HG03521 (cell line): Measurements from ENCODE around the gene FAM114A1.

ENCODE experiments used
- ATAC-seq: cut with Tn5 transposase; IDR thresholded peaks from one replicate; pipeline ENCODE4 v1.9.1; 2021; ENCODE audit warnings: mild to moderate bottlenecking, moderate library complexity; ENCODE audit not compliant: unreplicated experiment

Gene FAM114A1

GRCh38 chr4:38857354-38858096 lies 10.1 kb upstream of the FAM114A1 start:
- peak; percentile 34 for ATAC-seq

GRCh38 chr4:38858097-38858420 lies 9.5 kb upstream of the FAM114A1 start:
- no peak for ATAC-seq

- no peak for ATAC-seq
These were observed 8.1 kb upstream of the FAM114A1 start for GRCh38 chr4:38859501-38859900.

- peak; percentile 45 for ATAC-seq
These were observed 6.7 kb upstream of the FAM114A1 start for GRCh38 chr4:38860788-38861424.

GRCh38 chr4:38861791-38862190 lies 5.8 kb upstream of the FAM114A1 start:
- ATAC-seq, result no peak

- no peak for ATAC-seq
These were observed 2.2 kb upstream of the FAM114A1 start for GRCh38 chr4:38865445-38865844.

- no peak for ATAC-seq
These were observed 581 bp upstream of the FAM114A1 start for GRCh38 chr4:38866973-38867477.

GRCh38 chr4:38868059-38868960 lies 704 bp downstream of the FAM114A1 start:
- peak; percentile 22 for ATAC-seq

GRCh38 chr4:38869511-38869910 lies 1.9 kb downstream of the FAM114A1 start:
- no peak for ATAC-seq

- no peak for ATAC-seq
These were observed 2.6 kb downstream of the FAM114A1 start for GRCh38 chr4:38870098-38870808.

- no peak for ATAC-seq
These were observed 4.0 kb downstream of the FAM114A1 start for GRCh38 chr4:38871593-38871992.

- no peak for ATAC-seq
These were observed 5.0 kb downstream of the FAM114A1 start for GRCh38 chr4:38872620-38873019.

GRCh38 chr4:38873290-38873944 lies 5.8 kb downstream of the FAM114A1 start:
- ATAC-seq, result no peak

- no peak for ATAC-seq
These were observed 9.0 kb downstream of the FAM114A1 start for GRCh38 chr4:38876636-38877035.

GRCh38 chr4:38884254-38884653 lies 16.6 kb downstream of the FAM114A1 start:
- ATAC-seq, result no peak

- ATAC-seq, result no peak
These were observed 21.5 kb downstream of the FAM114A1 start for GRCh38 chr4:38889143-38889542.

- no peak for ATAC-seq
These were observed 23.7 kb downstream of the FAM114A1 start for GRCh38 chr4:38891051-38891983.

- no peak for ATAC-seq
These were observed 26.8 kb downstream of the FAM114A1 start for GRCh38 chr4:38894322-38894982.

GRCh38 chr4:38896940-38897339 lies 29.3 kb downstream of the FAM114A1 start:
- ATAC-seq, result no peak
